ENCODE results near the gene TRPV2.

GRCh38 chr17:16423226-16423872 is 8.0 kb downstream of the TRPV2 start:
- TF ChIP-seq CTCF (IDR thresholded peaks at IDR 0.05): no peak
- TF ChIP-seq POLR2A (IDR thresholded peaks at IDR 0.05): no peak
